GM18511 (cell line): ENCODE measurements around the gene MRPS16.

ENCODE experiments used
- ATAC-seq: cut with Tn5 transposase; IDR thresholded peaks from one replicate; pipeline ENCODE4 v1.9.1; 2021; ENCODE audit warnings: mild to moderate bottlenecking, moderate library complexity; ENCODE audit not compliant: unreplicated experiment

Gene MRPS16

DNA sequence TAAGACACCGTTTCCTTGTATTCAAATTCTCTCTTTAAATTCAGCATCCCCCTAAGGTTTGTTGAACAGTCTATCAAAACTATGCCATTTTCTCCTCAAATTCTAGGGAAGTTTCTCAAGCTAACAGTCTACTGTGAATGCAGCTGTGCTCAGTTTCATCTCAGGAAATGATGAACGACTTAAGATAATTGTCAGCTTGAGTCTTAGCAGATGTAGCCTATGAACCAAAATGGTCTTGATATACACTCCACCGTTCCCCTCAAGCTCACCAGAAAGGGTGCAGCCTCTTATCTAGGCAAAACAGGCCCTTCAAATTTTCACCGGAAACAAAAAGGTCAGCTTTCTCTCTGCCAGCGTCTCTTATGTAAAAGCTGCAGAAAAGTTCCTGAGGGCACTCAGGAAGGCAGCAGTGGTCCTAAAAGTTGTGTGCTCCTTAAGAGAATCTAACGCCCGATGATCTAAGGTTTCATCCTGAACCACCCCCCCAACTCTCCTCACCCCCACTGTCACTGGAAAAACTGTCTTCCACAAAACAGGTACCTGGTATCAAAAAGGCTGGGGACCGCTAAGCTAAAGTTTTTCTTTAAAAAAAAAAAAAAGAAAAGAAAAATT, 7.5 kb downstream of the MRPS16 start:
- ATAC-seq, result no peak

GRCh38 chr10:73239908-73240307, 12.5 kb downstream of the MRPS16 start:
- ATAC-seq, result no peak

DNA sequence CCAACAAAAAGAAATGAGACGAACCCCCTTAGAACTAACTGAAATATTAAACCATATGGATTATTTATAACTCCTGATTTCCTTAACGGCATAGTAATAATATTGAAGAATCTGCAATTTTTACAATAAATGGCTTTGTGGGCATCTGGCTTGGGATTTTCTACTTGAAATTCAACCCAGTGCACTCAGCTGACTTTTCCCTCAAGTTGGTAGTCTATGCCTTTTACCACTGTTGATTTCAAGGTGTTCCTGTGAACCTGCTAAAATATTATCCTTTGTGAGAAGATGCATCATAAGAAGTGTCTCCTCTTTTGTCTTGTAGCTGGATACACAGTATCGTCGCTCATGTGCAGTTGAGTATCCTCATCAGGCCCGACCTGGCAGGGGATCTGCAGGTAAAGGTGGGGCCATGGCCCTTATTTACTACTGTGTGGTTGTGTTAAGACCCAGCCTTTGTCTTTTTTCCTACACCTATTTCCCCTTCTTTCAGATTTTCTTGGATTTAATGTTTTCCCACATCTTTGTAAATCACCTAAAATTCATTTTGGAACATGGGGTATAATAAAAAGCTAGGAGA, 13.4 kb downstream of the MRPS16 start:
- no peak for ATAC-seq

DNA sequence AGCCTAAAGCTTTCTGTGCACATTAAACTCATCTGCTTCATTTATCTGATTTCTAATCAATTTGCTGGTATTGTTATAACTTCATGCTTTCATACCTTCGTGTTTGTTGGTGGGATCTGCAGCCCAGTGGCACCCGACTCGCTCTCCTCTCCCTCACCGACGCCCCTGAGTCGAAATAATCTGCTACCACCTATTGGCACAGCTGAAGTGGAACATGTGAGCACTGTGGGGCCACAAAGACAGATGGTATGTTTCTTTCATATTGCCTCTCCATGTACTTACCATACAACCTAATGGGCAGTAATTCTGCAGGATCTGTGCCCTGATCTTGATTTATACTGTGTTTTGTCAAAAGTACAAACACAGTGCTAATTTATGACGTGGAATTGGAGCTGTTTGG, 17.7 kb downstream of the MRPS16 start:
- no peak for ATAC-seq

GRCh38 chr10:73233883-73234282, 18.6 kb downstream of the MRPS16 start:
- no peak for ATAC-seq

DNA sequence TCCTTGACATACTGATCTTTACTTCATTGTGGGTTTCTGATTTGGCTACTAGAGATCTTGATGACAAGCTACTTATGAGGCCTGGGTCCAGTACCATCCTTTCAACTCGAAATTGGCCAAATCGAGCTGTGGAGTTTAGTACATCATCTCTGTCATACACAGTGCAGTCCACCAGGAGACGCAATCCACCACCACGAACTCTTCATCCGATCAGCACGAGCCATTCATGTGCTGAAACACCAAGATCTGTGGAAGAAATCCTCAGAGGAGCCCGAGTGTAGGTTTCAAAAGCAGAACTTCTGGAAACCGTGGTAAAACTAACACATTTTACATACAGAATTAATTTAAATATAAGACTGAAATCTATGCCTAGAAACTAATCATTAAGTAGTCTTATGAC, 19.6 kb downstream of the MRPS16 start:
- no peak for ATAC-seq

DNA sequence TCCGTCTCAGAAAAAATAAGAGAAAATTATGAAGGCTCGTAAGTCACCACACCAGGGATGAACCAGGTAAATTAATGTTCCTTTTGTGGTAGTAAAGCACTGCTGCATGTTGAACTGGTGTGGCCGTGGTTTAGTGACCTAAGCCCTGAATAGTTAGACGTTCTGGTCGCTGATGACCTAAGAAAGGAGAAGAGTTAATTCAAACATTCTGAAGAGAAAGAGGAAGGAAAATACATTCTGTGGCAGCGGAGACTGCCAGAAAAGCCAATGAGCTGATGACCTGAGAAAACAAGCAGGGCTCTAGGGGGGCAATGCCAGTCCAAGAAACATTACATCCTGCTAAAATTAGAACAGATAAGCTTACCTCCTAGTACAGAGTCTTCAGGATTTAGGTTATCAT, 22.9 kb downstream of the MRPS16 start:
- no peak for ATAC-seq

- ATAC-seq, result no peak
Observed at GRCh38 chr10:73228247-73228646, 24.2 kb downstream of the MRPS16 start.

DNA sequence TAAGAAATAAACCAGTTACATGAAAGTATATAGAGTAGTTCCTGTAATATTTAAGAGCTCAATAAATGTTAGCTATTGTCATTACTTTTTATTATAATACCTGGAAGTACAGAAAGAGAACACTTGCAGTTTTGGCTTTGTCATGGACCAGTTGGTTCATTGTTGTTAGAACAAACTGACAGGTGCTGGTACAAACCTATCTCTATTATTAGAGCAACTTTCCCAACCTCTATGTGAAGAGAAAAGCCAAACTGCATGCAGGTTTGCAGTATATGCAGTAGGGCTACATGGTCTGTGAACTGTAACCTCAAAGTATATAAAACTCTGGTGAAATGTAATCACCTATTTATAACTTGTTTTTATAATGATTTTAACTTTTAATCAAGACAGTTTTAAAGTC, 25.8 kb downstream of the MRPS16 start:
- ATAC-seq, result no peak

DNA sequence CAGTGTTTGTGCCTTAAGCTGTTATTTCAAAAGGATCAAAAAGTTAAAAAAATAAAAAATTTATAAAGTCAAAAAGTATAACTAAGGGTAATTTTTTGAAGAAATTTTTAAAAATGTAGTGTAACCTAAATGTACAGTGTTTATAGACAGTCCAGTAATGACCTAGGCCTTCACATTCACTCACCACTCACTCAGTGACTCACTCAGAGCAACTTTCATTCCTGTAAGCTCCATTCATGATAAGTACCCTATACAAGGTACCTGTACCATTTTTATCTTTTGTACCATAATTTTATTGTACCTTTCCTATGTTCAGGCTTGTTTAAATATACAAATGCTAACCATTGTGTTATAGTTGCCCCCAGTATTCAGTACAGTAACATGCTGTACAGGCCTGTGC, 26.9 kb downstream of the MRPS16 start:
- no peak for ATAC-seq

- ATAC-seq, result no peak
Observed at GRCh38 chr10:73220989-73221388, 31.5 kb downstream of the MRPS16 start.

DNA sequence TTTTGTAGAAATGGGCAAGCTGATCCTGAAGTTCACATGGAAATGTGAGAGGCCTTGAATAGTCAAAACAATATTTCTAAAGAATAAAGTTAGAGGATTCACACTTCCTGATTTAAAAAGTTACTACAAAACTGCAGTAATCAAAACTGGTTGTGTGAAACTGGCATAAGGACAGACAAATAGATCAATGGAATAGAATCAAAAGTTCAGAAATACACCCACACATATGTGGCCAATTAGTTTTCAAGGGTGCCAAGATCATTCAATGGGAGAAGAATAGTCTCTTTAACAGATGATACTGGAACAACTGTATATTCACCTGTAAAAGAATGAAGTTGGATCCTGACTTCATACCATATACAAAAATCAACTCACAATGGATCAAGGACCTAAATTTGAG, 33.1 kb downstream of the MRPS16 start:
- no peak for ATAC-seq

- no peak for ATAC-seq
Observed at GRCh38 chr10:73218431-73219191, 33.8 kb downstream of the MRPS16 start.

GRCh38 chr10:73217628-73218027, 34.8 kb downstream of the MRPS16 start:
- ATAC-seq, result no peak

GRCh38 chr10:73215749-73216148, 36.7 kb downstream of the MRPS16 start:
- no peak for ATAC-seq

DNA sequence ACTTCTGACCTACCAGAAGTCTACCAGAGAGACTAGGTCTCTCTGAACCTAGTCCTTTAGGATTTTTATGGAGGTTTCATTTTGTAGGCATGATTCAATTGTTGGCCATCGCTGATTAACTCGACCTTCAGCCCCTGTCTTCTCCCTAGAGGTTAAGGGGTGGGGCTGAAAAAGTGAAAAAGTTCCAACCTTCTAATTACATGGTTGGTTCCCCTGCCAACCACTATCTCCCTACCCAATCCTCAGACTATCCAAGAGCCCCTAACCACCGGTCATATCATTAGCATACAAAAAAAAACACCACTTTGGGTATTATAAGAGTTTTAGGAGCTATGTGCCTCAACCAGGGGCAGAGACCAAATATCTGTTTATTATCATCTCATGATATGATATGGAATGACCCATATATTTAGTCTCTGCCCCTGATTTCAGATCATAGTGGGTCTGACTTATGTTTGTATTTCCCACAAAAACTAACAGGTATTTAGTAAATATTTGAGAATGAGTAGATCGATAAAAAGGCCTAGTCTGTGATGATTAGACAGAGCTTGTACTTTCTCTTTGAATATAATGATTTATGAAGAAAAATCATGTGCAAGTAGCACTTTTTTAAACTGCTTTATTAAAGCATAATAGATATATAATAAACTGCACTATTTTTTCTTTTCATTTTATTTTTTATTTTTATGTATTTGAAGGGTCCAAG, 41.2 kb downstream of the MRPS16 start:
- no peak for ATAC-seq

DNA sequence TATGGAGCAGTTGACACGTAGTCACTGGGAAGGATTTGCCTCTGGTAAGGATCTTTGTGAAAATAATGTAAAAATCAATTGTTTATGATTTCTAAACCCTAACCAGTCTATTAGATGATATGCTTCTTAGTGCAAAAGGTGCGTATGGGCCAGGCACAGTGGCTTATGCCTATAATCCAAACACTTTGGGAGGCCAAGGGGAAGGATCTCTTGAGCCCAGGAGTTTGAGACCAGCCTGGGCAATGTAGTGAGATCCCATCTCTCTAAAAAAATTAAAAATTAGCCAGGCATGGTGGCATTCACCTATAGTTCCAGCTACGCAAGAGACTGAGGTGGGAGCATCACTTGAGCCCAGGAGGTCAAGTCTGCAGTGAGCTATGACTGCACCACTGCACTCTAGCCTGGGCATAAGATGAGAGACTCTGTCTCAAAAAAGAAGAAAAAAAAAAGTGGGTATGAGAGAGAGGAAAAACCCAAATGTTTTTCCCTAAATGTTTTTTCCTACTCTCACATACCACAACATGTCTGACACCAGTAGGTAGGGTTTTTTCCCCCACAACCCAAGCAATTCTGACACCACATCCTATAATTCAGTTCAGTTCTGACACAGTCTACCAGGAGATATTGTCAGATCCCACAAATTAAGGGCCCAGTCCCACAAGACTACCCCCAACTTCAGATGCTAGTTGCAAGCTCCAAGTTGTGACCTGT, 41.9 kb downstream of the MRPS16 start:
- ATAC-seq, result no peak

DNA sequence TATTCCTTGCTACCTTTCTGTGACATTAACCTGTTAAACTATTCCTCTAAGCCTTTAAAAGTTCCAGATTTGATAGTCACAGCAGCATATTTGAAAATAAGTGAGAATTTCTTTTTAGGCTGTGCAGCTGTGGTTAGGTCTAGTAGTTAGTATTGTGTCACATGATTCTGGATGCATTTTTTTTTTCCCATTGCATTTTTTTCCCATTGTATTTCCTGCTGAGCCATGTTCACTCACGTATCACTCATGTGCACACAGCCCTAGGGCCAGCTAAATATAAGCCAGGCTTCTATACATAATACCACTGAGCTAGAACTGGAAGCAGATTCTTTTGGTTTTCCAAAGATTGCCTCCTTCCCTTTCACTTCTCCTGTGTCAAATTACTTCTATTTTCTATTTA, 42.7 kb downstream of the MRPS16 start:
- ATAC-seq, result no peak

GRCh38 chr10:73207883-73208282, 44.6 kb downstream of the MRPS16 start:
- ATAC-seq, result no peak

DNA sequence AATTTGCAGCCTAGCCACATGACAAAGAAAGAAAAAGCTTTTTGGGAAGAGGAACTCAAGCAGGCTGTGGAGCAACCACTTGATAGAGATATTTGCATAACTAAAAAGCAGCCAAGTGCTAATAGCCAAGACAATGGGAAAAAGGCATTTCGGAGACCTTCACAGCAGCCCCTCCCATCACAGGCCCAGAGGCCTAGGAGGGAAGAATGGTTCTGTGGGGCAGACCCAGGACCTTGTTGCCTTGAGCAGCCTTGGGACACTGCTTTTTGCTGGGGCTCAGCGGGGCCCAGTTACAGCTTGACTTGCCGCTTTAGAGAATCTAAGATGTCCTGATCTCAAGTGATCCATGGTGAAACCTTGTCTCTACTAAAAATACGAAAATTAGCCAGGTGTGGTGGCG, 46.1 kb downstream of the MRPS16 start:
- ATAC-seq, result no peak

DNA sequence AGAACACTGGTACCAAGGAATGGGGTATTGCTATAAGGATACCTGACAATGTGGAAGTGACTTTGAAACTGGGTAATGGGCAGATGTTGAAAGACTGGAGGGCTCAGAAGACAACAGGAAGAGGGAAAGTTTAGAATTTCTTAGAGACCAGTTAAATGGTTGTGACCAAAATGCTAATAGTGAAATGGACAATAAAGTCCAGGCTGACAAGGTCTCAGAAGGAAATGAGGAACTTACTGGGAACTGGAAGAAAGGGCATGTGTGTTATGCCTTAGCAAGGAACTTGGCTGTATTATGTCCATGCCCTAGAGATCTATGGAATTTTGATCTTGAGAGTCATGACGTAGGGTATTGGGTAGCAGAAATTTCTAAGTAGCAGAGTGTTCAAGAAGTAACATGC, 46.6 kb downstream of the MRPS16 start:
- ATAC-seq, result no peak
